ENCODE measurements around the gene ESD.

ESD gene

DNA sequence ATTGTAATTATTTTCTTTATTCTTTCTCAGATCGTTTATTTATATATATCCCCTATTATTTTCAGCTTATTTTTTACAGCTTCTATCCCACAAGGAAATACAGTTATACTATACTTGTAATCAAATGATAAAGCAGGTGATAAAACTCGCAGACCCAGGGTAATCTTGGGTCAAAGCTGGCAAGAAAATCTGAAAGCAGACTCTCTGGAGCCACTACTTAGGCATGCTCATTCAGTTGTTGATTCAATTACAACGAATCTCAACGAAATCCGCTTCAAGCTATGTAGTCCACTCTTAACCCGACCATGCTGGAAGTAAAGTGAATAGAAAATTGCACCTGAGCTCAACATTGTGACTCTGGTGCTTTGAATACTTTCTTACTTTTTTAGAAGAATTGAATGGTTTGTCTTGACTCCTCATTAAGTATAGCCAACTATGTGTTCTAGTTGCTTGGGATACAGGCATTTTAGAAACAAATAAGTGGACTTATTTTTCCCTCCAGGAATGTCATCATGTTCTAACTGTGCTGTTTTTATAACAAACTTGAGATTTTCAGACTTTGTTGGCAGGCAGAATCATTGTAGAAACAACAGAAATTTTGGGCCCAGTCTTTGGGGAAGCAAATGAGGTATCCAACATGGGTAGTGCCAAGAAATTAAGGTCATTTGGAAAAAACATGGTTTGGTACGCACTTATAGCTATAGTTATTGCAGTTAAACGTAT is 21.4 kb downstream of the ESD start:
- TF ChIP-seq ZNF292 (tag by site-specific recombination; IDR thresholded peaks at IDR 0.05; ENCODE audit: borderline replicate concordance, low read depth), result no peak
- no peak for TF ChIP-seq ZNF555 (tag by site-specific recombination; conservative IDR thresholded peaks at IDR 0.05)
- TF ChIP-seq EGR2 (tag by site-specific recombination; IDR thresholded peaks at IDR 0.05; ENCODE audit: low read depth), result no peak
- TF ChIP-seq, protein P1, sequence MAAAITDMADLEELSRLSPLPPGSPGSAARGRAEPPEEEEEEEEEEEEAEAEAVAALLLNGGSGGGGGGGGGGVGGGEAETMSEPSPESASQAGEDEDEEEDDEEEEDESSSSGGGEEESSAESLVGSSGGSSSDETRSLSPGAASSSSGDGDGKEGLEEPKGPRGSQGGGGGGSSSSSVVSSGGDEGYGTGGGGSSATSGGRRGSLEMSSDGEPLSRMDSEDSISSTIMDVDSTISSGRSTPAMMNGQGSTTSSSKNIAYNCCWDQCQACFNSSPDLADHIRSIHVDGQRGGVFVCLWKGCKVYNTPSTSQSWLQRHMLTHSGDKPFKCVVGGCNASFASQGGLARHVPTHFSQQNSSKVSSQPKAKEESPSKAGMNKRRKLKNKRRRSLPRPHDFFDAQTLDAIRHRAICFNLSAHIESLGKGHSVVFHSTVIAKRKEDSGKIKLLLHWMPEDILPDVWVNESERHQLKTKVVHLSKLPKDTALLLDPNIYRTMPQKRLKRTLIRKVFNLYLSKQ (tag by site-specific recombination; IDR thresholded peaks at IDR 0.05; ENCODE audit: borderline replicate concordance), result no peak
- TF ChIP-seq SP2 (tag by site-specific recombination; IDR thresholded peaks at IDR 0.05), result no peak
- TF ChIP-seq INSM2 (tag by site-specific recombination; IDR thresholded peaks at IDR 0.05), result no peak
- TF ChIP-seq ZNF626 (tag by site-specific recombination; IDR thresholded peaks at IDR 0.05), result no peak
- TF ChIP-seq ZNF830 (tag by site-specific recombination; IDR thresholded peaks at IDR 0.05; ENCODE audit: low read depth), result no peak
- no peak for TF ChIP-seq ZNF335 (tag by site-specific recombination; conservative IDR thresholded peaks at IDR 0.05)
- no peak for TF ChIP-seq ZNF660 (tag by site-specific recombination; IDR thresholded peaks at IDR 0.05)
- no peak for TF ChIP-seq ZNF600 (tag by site-specific recombination; IDR thresholded peaks at IDR 0.05)
- TF ChIP-seq ZNF701 (tag by site-specific recombination; IDR thresholded peaks at IDR 0.05), result no peak
- TF ChIP-seq BCL11B (tag by site-specific recombination; IDR thresholded peaks at IDR 0.05; ENCODE audit: low read depth), result no peak
- no peak for TF ChIP-seq FEZF1 (tag by site-specific recombination; IDR thresholded peaks at IDR 0.05)
- TF ChIP-seq, protein P2, sequence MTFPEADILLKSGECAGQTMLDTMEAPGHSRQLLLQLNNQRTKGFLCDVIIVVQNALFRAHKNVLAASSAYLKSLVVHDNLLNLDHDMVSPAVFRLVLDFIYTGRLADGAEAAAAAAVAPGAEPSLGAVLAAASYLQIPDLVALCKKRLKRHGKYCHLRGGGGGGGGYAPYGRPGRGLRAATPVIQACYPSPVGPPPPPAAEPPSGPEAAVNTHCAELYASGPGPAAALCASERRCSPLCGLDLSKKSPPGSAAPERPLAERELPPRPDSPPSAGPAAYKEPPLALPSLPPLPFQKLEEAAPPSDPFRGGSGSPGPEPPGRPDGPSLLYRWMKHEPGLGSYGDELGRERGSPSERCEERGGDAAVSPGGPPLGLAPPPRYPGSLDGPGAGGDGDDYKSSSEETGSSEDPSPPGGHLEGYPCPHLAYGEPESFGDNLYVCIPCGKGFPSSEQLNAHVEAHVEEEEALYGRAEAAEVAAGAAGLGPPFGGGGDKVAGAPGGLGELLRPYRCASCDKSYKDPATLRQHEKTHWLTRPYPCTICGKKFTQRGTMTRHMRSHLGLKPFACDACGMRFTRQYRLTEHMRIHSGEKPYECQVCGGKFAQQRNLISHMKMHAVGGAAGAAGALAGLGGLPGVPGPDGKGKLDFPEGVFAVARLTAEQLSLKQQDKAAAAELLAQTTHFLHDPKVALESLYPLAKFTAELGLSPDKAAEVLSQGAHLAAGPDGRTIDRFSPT (tag by site-specific recombination; IDR thresholded peaks at IDR 0.05), result no peak
- TF ChIP-seq, protein P3, sequence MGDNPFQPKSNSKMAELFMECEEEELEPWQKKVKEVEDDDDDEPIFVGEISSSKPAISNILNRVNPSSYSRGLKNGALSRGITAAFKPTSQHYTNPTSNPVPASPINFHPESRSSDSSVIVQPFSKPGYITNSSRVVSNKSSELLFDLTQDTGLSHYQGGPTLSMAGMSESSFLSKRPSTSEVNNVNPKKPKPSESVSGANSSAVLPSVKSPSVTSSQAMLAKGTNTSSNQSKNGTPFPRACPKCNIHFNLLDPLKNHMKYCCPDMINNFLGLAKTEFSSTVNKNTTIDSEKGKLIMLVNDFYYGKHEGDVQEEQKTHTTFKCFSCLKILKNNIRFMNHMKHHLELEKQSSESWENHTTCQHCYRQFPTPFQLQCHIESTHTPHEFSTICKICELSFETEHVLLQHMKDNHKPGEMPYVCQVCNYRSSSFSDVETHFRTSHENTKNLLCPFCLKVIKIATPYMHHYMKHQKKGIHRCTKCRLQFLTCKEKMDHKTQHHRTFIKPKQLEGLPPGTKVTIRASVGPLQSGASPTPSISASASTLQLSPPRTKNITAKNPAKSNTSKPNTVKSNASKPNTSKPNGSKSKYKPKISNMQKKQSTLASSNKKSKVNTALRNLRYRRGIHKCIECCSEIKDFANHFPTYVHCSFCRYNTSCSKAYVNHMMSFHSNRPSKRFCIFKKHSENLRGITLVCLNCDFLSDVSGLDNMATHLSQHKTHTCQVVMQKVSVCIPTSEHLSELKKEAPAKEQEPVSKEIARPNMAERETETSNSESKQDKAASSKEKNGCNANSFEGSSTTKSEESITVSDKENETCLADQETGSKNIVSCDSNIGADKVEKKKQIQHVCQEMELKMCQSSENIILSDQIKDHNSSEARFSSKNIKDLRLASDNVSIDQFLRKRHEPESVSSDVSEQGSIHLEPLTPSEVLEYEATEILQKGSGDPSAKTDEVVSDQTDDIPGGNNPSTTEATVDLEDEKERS (tag by site-specific recombination; IDR thresholded peaks at IDR 0.05), result no peak
- TF ChIP-seq ZNF221 (tag by site-specific recombination; IDR thresholded peaks at IDR 0.05; ENCODE audit: borderline replicate concordance), result no peak
- no peak for TF ChIP-seq REPIN1 (tag by site-specific recombination; IDR thresholded peaks at IDR 0.05; ENCODE audit: low read depth)
- no peak for TF ChIP-seq ZXDB (tag by site-specific recombination; IDR thresholded peaks at IDR 0.05)
- H3K4me1 ChIP-seq (ENCODE audit: control insufficient read depth, insufficient read depth, low read length), result no peaks in the 10 kb centered on the region
- H3K4me3 ChIP-seq (ENCODE audit: low read depth, low read length), result no peak overlapping the region
- ChIA-PET POLR2A (no interaction called here), CTCF (interaction anchor here (1.1 to 1.6 kb wide), 3 partner anchors 9 to 119 kb away, joined by 3 to 11 read pairs (median 3); no protein-coding TSS in a partner anchor)
- H3K36me3 ChIP-seq (ENCODE audit: control insufficient read depth in 2 of 2, insufficient read depth in 1 of 2, low read length in 2 of 2), result peaks cover 24 to 89% of the 10 kb centered on the region in 2 experiments; a peak in 2 of 3 replicates
- H3K27ac ChIP-seq (ENCODE audit: extremely low read depth, low read depth, low read length), result no peak overlapping the region
- H3K9me3 ChIP-seq (ENCODE audit: control insufficient read depth, insufficient read depth, low read depth, low read length), result no peaks in the 10 kb centered on the region

All from HEK293 (cell line).